GM12874 (cell line): ENCODE data around the gene TMEM17.

Experiments used
- CTCF ChIP-seq: IDR thresholded peaks from 2 replicates; pipeline ENCODE4 v1.5.1; 2011; ENCODE audit warnings: low read depth, mild to moderate bottlenecking, control low read depth, low read length, moderate library complexity; ENCODE audit not compliant: insufficient read depth

The TMEM17 gene

GRCh38 chr2:62469548-62469947 is 36.4 kb downstream of the TMEM17 start:
- no peak for TF ChIP-seq CTCF

GRCh38 chr2:62469114-62469513 is 36.9 kb downstream of the TMEM17 start:
- TF ChIP-seq CTCF = no peak

- no peak for TF ChIP-seq CTCF
Observed at GRCh38 chr2:62467475-62468321, 38.3 kb downstream of the TMEM17 start.

GRCh38 chr2:62467100-62467474 is 38.9 kb downstream of the TMEM17 start:
- TF ChIP-seq CTCF = no peak

- no peak for TF ChIP-seq CTCF
Observed at GRCh38 chr2:62466503-62466854, 39.5 kb downstream of the TMEM17 start.

GRCh38 chr2:62465741-62466502 is 40.1 kb downstream of the TMEM17 start:
- TF ChIP-seq CTCF = no peak

GRCh38 chr2:62465039-62465740 is 40.8 kb downstream of the TMEM17 start:
- no peak for TF ChIP-seq CTCF
